ENCODE measurements around the gene MAP2K1. TPM values are rescaled to one million over a fixed set of nuclear protein-coding genes. Genes with fewer than 3 reads are reported as not detected.
"Not testable (repeated sequence)": the region's sequence is repeated elsewhere in the genome, so short reads cannot be mapped to it uniquely, and the experiment has no call there.

MAP2K1 gene
- total RNA-seq, 2 donors from 2014 or later, result 73.7 to 81.2 TPM

GRCh38 chr15:66502491-66502890 is 115.8 kb downstream of the MAP2K1 start:
- H3K27ac Mint-ChIP-seq, result peak overlapping the region; percentile 78
- H3K4me3 Mint-ChIP-seq, result peak overlapping the region; percentile 91
- H3K4me1 Mint-ChIP-seq, result peaks cover 29% of the 10 kb centered on the region
- Histone ChIP-seq H3K36me3 (ENCODE audit: control insufficient read depth, insufficient read depth, low read length) (peaks cover 60% of the 10 kb centered on the region), H3K9me3 (ENCODE audit: control insufficient read depth, low read length) (no peaks in the 10 kb centered on the region), H3K27ac (ENCODE audit: low read depth, low read length) (no peak overlapping the region), H3K4me1 (ENCODE audit: control insufficient read depth, insufficient read depth, low read length) (peaks cover 2% of the 10 kb centered on the region), H3K27me3 (ENCODE audit: control insufficient read depth, insufficient read depth, low read length, poor library complexity, severe bottlenecking) (no peaks in the 10 kb centered on the region), H3K4me3 (ENCODE audit: low read length) (peak overlapping the region; percentile 96), H3K9ac (ENCODE audit: extremely low read depth, low read length, poor library complexity, severe bottlenecking) (peak overlapping the region; percentile 96)
- H3K27me3 Mint-ChIP-seq (ENCODE audit: insufficient read depth), result no peaks in the 10 kb centered on the region
- DNase-seq, result no peak
- H3K9me3 Mint-ChIP-seq, result no peaks in the 10 kb centered on the region
- TF ChIP-seq, protein P1, sequence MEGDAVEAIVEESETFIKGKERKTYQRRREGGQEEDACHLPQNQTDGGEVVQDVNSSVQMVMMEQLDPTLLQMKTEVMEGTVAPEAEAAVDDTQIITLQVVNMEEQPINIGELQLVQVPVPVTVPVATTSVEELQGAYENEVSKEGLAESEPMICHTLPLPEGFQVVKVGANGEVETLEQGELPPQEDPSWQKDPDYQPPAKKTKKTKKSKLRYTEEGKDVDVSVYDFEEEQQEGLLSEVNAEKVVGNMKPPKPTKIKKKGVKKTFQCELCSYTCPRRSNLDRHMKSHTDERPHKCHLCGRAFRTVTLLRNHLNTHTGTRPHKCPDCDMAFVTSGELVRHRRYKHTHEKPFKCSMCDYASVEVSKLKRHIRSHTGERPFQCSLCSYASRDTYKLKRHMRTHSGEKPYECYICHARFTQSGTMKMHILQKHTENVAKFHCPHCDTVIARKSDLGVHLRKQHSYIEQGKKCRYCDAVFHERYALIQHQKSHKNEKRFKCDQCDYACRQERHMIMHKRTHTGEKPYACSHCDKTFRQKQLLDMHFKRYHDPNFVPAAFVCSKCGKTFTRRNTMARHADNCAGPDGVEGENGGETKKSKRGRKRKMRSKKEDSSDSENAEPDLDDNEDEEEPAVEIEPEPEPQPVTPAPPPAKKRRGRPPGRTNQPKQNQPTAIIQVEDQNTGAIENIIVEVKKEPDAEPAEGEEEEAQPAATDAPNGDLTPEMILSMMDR (conservative IDR thresholded peaks at IDR 0.05), result no peak
- WGBS, 2 experiments (ENCODE audit: insufficient coverage in 1 of 2, insufficient read length in 1 of 2), result 92 to 96% methylated on average over 10 of the region's 10 CpGs
- H3K36me3 Mint-ChIP-seq (ENCODE audit: low read depth), result peaks cover 65% of the 10 kb centered on the region

DNA sequence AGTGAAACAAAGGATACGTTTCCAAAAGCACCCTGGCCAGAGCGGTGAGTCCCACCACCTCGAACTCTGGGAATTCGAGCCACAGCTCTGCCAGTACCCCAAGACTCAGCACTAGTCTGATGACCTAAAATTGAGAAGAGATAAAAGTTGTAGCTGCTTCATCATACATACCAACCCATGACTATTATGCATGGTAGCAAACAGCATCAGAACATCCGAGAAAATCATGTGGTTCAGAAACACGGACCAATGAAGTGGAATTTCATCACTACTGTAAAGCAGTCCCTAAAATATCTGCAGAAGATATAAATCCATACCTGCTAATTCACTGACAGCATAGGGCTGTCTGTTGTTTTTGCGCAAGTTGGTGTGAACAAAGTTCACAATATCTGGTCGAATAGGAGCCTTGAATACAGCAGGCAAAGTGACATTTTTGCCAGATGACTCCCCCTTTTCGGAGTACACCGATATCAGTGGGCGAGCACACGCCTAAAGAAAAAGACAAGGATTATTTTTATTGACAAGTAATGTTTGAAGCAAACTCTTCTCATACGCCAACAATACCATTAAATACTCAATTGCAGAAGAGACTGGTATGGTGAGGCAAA is 116.4 kb downstream of the MAP2K1 start:
- Mint-ChIP-seq H3K4me1 (peaks cover 33% of the 10 kb centered on the region), H3K4me3 (peak overlapping the region; percentile 91), H3K27ac (peak overlapping the region; percentile 78), H3K36me3 (ENCODE audit: low read depth) (peaks cover 63% of the 10 kb centered on the region)
- Histone ChIP-seq H3K9ac (ENCODE audit: extremely low read depth, low read length, poor library complexity, severe bottlenecking) (peak overlapping the region; percentile 96), H3K36me3 (ENCODE audit: control insufficient read depth, insufficient read depth, low read length) (peaks cover 56% of the 10 kb centered on the region), H3K4me3 (ENCODE audit: low read length) (peak overlapping the region; percentile 96)
- H3K27me3 ChIP-seq (ENCODE audit: control insufficient read depth, insufficient read depth, low read length, poor library complexity, severe bottlenecking); H3K27me3 Mint-ChIP-seq (ENCODE audit: insufficient read depth); DNase-seq; H3K4me1 ChIP-seq (ENCODE audit: control insufficient read depth, insufficient read depth, low read length); H3K27ac ChIP-seq (ENCODE audit: low read depth, low read length); H3K9me3 ChIP-seq (ENCODE audit: control insufficient read depth, low read length); H3K9me3 Mint-ChIP-seq: not testable (repeated sequence)
- 59 to 63% methylated on average over 5 to 13 of the region's 13 CpGs for WGBS, 2 experiments (ENCODE audit: insufficient coverage in 1 of 2, insufficient read length in 1 of 2)

DNA sequence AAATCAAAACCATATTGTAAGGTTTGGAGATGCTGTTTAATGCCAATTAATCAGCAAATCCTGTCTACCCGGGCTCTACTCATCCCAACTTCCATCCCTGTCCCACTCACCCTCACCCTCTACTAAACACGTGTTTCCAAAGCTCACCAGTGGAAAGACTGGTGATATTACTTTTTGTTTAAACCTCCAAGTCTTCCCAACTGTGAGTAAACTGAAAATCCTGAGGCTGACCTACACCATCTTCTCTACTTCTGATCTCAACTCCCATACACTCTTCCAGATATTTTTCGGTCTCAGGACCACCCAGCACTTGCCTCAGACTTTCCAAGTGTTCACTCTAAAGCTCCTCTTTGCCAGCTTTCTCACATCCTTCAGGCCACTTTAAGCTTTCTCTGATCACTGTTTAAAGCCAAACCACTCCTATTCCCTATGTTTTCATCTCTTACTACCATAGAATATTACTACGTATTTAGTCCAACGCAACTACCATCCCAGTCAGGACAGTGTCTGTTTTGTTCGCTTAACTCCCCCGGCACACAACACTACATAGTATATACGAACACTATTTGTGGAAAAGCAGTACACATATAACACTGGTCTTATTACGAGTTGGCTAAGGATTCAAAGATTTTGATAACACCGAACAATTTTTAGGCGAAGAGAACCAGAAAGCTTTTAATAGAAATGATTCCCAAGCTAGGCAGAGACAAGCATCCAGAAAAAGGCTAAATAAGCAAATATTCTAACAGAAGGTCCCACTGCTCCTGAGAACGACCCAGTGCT is 117.3 kb downstream of the MAP2K1 start:
- Mint-ChIP-seq H3K27me3 (ENCODE audit: insufficient read depth) (no peaks in the 10 kb centered on the region), H3K27ac (peak overlapping the region; percentile 98), H3K4me3 (peak overlapping the region; percentile 91), H3K36me3 (ENCODE audit: low read depth) (peaks cover 58% of the 10 kb centered on the region), H3K9me3 (no peaks in the 10 kb centered on the region), H3K4me1 (peaks cover 37% of the 10 kb centered on the region)
- H3K9me3 ChIP-seq (ENCODE audit: control insufficient read depth, low read length), result no peaks in the 10 kb centered on the region
- peak overlapping the region; percentile 96 for H3K4me3 ChIP-seq (ENCODE audit: low read length)
- TF ChIP-seq, protein P1 (conservative IDR thresholded peaks at IDR 0.05), result no peak
- H3K36me3 ChIP-seq (ENCODE audit: control insufficient read depth, insufficient read depth, low read length), result peaks cover 55% of the 10 kb centered on the region
- peak overlapping the region; percentile 96 for H3K9ac ChIP-seq (ENCODE audit: extremely low read depth, low read length, poor library complexity, severe bottlenecking)
- no peak for DNase-seq
- no peaks in the 10 kb centered on the region for H3K4me1 ChIP-seq (ENCODE audit: control insufficient read depth, insufficient read depth, low read length)
- H3K27me3 ChIP-seq (ENCODE audit: control insufficient read depth, insufficient read depth, low read length, poor library complexity, severe bottlenecking), result no peaks in the 10 kb centered on the region
- peak overlapping the region; percentile 84 for H3K27ac ChIP-seq (ENCODE audit: low read depth, low read length)
- WGBS, 2 experiments (ENCODE audit: insufficient coverage in 1 of 2, insufficient read length in 1 of 2), result 0% methylated on average over 6 to 12 of the region's 12 CpGs
